ENCODE measurements around the gene ARID1A. TPM values are rescaled to one million over a fixed set of nuclear protein-coding genes. Genes with fewer than 3 reads are reported as not detected.

ARID1A gene
- total RNA-seq, 1 donor from 2014 or later, result 186 TPM

DNA sequence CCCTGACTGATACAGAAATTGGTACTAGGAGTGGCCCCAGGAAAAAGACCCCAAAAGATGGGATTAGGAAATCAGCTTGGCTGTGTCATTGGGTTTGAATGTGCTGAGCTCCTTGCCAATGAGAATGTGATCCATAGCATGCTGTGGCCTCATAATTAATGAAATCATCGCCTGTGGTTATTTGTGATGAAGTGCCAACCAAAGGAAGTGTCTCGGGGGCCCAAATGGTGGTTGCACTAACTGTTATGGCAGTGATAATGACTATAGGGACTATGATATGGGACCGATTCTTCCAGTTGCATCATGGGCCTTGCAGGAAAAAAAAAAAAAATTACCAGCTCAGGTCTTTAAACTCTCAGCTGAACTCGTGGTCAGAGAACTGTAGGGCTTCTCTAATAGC lies 115.2 kb downstream of the ARID1A start:
- no peaks in the 10 kb centered on the region for H3K36me3 Mint-ChIP-seq (ENCODE audit: insufficient read depth)
- H3K27ac Mint-ChIP-seq, result no peak overlapping the region
- no peaks in the 10 kb centered on the region for H3K4me1 Mint-ChIP-seq (ENCODE audit: low read depth)
- H3K27me3 Mint-ChIP-seq, result no peaks in the 10 kb centered on the region
- DNase-seq (ENCODE audit: low spot score, unreplicated experiment), result no peak
- no peak for TF ChIP-seq CTCF (IDR thresholded peaks at IDR 0.05; ENCODE audit: unreplicated experiment)
- H3K9me3 Mint-ChIP-seq (ENCODE audit: low read depth), result no peaks in the 10 kb centered on the region
- H3K4me3 Mint-ChIP-seq (ENCODE audit: low read depth), result no peak overlapping the region

- DNase-seq (ENCODE audit: low spot score, unreplicated experiment), result no peak
- Mint-ChIP-seq H3K9me3 (ENCODE audit: low read depth) (no peaks in the 10 kb centered on the region), H3K27ac (no peak overlapping the region)
Observed at GRCh38 chr1:26811708-26812107, 115.9 kb downstream of the ARID1A start.

DNA sequence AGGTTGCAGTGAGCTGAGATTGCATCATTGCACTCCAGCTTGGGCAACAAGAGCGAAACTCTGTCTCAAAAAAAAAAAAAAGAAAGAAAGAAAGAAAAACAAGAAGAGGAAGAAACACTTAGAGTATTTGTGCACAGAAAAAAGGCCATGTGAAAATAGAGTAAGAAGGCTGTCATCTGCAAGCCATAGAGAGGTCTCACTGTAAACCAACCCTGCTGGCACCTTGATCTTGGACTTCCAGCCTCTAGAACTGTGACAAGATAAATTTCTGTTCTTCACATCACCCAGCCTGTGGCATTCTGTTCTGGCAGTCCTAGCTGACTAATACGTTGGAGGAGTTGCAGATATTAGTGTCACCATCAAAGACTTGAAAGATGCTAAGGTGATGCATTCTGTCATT lies 118.6 kb downstream of the ARID1A start:
- Mint-ChIP-seq H3K9me3 (ENCODE audit: low read depth) (no peaks in the 10 kb centered on the region), H3K4me3 (ENCODE audit: low read depth) (no peak overlapping the region)
- no peak for DNase-seq (ENCODE audit: low spot score, unreplicated experiment)

More at GRCh38 chr1:26811708-26812107, 115.9 kb downstream of the ARID1A start:
- no peak for TF ChIP-seq CTCF (IDR thresholded peaks at IDR 0.05; ENCODE audit: unreplicated experiment)
- H3K36me3 Mint-ChIP-seq (ENCODE audit: insufficient read depth), result peaks cover 2% of the 10 kb centered on the region
- H3K4me3 Mint-ChIP-seq (ENCODE audit: low read depth), result no peak overlapping the region
- H3K4me1 Mint-ChIP-seq (ENCODE audit: low read depth), result no peaks in the 10 kb centered on the region
- H3K27me3 Mint-ChIP-seq, result no peaks in the 10 kb centered on the region

DNA sequence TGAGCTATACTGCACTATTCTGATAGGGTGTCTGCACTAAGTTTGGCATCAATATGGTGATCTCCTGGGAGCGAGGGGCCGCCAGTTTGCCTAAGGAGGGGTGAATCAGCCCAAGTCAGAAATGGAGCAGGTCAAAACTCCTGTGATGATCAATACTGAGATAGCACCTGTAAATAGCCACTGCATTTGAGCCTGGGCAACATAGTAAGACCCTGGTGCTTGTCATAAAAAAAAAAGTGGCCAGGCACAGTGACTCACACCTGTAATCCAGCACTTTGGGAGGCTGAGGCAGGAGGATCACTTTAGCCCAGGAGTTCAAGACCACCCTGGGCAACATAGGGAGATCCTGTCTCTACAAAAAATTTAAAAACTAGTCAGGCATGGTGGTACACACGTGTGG lies 119.1 kb downstream of the ARID1A start:
- Mint-ChIP-seq H3K9me3 (ENCODE audit: low read depth) (no peaks in the 10 kb centered on the region), H3K27ac (no peak overlapping the region)

More for the DNA sequence above, 118.6 kb downstream of the ARID1A start:
- Mint-ChIP-seq H3K27me3 (no peaks in the 10 kb centered on the region), H3K36me3 (ENCODE audit: insufficient read depth) (peaks cover 2% of the 10 kb centered on the region), H3K27ac (no peak overlapping the region), H3K4me1 (ENCODE audit: low read depth) (no peaks in the 10 kb centered on the region)
- no peak for TF ChIP-seq CTCF (IDR thresholded peaks at IDR 0.05; ENCODE audit: unreplicated experiment)

DNA sequence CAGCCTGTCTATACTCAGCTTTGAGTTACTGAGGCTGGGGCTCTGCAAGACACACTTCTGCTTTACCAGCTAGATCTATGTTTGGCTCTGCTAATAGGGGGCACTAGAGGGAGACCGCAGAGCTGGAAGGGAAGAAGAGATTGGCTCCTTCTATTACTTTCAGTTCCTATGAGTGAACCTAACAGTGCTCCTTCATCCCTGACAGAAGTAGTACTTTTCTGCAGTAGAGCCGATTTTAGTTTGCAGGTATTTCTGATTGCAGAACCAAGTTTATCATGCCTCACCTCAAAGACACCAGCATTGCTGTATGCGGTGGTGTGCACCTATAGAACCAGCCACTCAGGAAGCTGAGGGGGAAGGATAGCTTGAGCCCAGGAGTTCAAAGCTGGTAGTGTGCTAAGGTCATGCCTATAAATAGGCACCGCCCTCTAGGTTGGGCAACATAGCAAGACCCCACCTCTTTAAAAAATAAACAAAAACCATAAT lies 125.0 kb downstream of the ARID1A start:
- no peak overlapping the region for H3K4me3 Mint-ChIP-seq (ENCODE audit: low read depth)
- H3K27me3 Mint-ChIP-seq, result no peaks in the 10 kb centered on the region
- no peak overlapping the region for H3K27ac Mint-ChIP-seq
- TF ChIP-seq CTCF (IDR thresholded peaks at IDR 0.05; ENCODE audit: unreplicated experiment), result no peak
- no peak for DNase-seq (ENCODE audit: low spot score, unreplicated experiment)
- H3K9me3 Mint-ChIP-seq (ENCODE audit: low read depth), result no peaks in the 10 kb centered on the region
- H3K4me1 Mint-ChIP-seq (ENCODE audit: low read depth), result peaks cover 10% of the 10 kb centered on the region
- H3K36me3 Mint-ChIP-seq (ENCODE audit: insufficient read depth), result peaks cover 2% of the 10 kb centered on the region

More for the DNA sequence above, 119.1 kb downstream of the ARID1A start:
- H3K4me3 Mint-ChIP-seq (ENCODE audit: low read depth), result no peak overlapping the region
- no peaks in the 10 kb centered on the region for H3K4me1 Mint-ChIP-seq (ENCODE audit: low read depth)
- DNase-seq (ENCODE audit: low spot score, unreplicated experiment), result no peak
- peaks cover 2% of the 10 kb centered on the region for H3K36me3 Mint-ChIP-seq (ENCODE audit: insufficient read depth)
- no peaks in the 10 kb centered on the region for H3K27me3 Mint-ChIP-seq
- TF ChIP-seq CTCF (IDR thresholded peaks at IDR 0.05; ENCODE audit: unreplicated experiment), result no peak
